ENCODE results near the gene NKD1.

Gene NKD1

GRCh38 chr16:50599494-50599893 is 51.3 kb downstream of the NKD1 start:
- DNase-seq (ENCODE audit: low read depth, low spot score) = no peak

GRCh38 chr16:50600582-50601283 is 52.5 kb downstream of the NKD1 start:
- DNase-seq (ENCODE audit: low read depth, low spot score) = no peak

- DNase-seq (ENCODE audit: low read depth, low spot score) = no peak
These were observed 53.1 kb downstream of the NKD1 start for GRCh38 chr16:50601341-50601740.

DNA sequence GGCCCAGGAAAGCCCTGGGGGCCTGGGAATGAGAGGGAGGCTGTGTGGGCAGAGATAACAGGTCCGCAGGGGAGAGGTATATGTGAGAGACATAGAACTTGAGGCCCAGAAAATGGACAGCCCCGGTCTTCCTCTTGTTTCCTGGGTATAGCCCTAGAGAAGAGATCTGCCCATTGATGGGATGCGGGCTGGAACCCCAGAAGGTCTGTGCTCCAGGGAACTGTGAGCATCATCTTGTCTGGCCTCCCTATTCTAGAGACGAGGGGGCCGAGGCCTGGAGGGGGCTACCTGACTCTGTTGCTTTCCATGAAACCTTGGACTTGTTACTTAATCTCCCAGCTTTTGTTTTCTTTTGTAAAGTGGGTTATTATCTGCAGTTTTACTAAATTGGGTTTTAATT is 53.9 kb downstream of the NKD1 start:
- DNase-seq (ENCODE audit: low read depth, low spot score) = no peak

DNA sequence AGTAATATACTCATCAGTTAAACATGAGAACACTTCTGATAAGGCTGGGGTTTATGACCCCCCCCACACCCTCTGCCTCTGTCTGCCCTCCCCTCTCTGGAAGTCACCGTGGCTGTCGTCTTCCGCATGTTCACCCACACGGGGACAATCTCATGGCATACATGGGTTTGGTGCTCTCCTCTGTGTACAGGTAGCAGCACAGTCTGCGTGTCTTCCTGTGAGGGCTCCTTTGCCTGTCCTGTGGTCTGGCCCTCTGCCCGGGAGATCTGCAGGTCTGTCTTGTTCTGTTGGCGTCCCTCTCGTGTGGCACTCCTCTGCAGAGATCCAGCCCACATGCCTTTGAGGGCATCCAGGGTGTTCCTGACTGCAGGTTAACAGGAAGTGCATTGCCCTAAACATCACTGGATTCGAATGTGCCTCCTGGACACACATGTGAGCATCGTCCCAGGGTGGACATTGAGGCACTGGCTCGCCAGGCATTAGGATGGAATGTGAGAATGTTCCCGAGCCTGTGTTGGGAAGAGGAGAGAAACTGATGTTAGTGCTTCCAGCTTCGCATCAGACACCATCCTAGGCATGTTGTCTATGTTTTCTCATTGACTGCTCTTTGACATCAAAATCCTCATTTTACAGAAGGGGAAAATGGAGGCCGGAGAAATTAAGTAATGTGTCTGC is 54.5 kb downstream of the NKD1 start:
- no peak for DNase-seq (ENCODE audit: low read depth, low spot score)

DNA sequence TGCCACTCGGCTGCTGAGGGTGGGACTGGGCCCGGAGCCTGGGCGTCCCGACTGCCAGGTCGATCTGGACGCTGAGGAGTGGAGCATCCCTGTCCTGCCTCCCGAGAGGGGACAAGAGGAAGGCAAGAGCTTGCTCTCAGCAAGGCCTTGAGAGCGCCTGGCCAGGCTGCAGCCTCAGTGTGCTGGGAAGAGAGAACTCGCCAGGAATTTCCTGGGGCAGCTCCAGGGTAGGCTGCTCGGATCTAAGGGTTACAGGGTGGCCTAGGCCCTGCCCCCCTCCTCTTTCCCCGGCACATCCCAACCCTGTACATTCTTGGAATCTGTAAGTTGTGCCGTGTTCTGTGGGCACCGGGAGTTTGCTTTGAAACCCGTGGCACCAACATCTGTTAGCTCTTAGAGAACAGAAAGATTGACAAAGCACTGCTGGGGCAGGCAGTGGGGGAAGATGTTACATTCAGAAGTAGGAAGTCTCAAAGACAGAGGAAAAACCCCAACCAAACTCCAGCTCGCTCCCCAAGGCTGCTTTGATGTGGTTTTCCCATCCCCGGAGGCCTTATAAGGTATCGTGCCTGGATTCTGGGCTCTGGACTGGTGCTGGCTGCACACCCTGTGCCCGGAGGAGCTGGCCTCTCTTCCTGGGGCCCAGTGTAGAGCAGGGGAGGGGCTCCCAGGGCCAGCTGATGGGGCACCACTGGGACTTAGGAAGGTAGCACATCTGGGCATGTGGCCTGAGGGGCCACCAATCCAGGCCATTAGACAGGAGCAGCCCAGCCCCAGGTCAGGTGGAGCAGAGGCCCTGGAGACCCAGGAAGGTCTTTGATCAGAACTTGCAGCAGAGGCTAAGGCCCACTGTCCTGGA is 55.2 kb downstream of the NKD1 start:
- DNase-seq (ENCODE audit: low read depth, low spot score) = no peak

DNA sequence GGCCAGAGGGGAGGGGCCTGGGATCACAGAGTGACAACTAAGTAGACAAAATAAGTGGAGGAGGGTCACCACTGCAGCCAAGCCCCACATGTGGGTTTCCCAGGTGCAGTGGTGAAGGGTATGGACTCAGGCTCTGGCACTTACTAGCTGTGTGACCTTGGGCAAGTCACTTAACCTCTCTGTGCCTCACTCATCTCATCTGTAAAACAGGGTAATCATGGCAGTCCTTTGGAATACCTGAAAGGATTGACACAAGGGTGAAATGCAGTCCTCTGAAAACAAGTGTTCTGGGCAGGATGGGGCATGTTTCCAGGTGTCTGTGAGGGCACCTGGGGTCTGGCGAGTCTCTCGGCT is 55.8 kb downstream of the NKD1 start:
- DNase-seq (ENCODE audit: low read depth, low spot score) = no peak

DNA sequence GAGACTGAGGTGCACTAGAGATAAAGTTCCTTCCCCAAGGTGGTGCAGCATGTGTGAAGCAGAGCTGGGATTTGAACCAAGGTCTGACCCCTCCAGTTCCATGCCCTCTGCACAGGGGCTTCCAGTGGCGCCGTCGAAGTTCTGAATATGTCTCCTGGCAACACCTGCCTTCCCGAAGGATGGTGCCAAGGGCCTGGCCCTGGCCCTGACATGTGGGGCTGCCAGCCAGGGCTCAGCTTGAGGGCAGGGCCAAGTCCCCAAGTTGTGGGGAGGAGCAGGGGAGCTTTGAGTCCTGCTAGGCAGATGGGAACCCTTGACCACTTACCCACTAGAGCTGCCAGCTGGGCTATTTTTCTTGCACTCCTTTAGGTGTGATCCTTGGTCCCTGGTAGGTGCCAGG is 56.4 kb downstream of the NKD1 start:
- DNase-seq (ENCODE audit: low read depth, low spot score) = no peak

DNA sequence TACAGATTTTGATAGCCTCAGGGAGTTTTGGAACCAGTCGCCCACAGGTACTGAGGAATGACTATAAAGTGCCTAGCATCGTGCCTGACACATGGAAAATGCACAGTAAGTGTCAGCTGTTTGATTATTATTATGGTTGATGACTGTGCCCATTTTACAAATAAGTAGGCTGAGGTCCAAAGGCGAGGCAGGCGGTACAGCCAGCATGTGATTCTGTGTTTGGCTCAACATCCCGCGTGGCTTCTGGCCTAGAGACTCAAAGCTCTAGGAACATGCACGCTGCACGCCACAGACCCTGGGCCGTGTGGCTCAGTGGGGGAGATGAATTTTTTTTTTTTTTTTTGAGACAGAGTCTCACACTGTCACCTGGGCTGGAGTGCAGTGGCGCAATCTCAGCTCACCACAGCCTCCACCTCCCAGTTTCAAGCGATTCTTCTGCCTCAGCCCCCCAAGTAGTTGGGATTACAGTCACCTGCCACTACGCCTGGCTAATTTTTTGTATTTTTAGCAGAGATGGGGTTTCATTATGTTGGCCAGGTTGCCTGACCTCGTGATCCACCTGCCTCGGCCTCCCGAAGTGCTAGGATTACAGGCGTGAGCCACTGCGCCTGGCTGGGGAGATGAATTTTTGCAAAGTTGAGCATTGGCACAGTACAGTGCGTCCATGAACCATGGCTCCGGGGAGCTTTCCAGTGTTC is 57.7 kb downstream of the NKD1 start:
- DNase-seq (ENCODE audit: low read depth, low spot score) = no peak

DNA sequence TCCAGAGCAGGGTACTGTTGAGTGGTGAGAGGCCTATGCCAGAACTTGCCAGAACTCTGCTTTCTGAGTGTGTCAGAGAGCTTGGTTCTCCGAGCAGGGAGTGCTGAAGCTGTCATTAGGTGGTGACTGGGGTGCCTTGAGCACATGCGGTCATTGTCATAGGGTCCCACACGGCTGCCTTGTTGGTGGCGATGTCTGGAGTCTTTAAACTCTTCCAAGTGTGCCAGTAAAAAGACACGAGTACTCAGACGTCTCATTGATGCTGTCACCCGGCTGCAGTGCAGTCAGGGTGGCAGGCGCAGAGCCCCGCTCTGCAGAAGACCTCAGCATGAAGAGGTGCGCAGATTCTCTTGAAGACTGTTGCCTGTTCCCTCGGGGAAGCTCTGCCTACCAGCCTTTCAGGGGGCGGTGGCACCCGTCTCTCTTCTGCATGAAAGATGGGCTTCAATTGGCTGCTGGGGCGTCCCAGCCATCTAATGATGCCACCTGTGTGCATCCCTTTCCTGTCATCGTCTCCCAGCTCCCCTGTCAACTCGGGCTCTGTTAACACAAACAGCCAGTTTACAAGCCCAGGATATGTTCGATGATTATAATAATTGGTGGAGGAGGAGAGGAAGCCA is 58.3 kb downstream of the NKD1 start:
- no peak for DNase-seq (ENCODE audit: low read depth, low spot score)

DNA sequence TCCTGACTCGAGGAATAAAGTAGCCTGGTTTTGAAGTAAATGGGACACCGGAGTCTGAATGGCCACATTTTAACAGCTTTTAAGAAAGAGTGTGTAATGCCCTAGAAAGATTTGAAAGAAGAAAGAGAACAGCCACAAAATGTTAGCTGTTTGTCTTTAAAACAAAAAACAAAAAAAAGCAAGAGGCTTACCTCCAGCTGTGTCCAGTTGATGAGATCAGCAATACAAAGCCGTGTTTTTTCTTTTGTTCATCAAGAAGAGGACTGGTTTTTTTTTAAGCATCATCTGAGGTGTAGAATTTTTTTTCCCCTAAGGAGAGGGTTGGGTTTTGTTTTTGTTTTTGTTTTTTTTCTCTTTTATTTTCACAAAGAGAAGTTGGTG is 58.8 kb downstream of the NKD1 start:
- no peak for DNase-seq (ENCODE audit: low read depth, low spot score)

DNA sequence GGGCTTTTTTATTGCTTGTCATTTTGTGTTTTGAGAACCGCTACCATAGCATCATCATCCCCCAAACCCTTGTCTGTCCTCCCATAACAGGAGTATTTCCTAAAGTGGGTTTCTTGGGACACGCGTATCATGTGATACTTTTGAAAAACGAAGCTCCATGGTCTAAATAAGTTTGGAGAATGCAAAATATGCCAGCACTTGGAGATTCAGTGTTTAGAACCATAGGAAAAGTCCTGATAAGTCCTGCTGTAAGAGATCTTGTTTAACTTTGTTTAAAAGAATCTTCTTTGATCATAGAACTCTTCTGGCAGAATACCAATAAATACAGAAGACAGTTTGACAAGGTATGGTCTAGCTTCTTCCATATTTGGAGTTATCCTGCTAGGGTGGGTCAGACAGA is 59.3 kb downstream of the NKD1 start:
- no peak for DNase-seq (ENCODE audit: low read depth, low spot score)

DNA sequence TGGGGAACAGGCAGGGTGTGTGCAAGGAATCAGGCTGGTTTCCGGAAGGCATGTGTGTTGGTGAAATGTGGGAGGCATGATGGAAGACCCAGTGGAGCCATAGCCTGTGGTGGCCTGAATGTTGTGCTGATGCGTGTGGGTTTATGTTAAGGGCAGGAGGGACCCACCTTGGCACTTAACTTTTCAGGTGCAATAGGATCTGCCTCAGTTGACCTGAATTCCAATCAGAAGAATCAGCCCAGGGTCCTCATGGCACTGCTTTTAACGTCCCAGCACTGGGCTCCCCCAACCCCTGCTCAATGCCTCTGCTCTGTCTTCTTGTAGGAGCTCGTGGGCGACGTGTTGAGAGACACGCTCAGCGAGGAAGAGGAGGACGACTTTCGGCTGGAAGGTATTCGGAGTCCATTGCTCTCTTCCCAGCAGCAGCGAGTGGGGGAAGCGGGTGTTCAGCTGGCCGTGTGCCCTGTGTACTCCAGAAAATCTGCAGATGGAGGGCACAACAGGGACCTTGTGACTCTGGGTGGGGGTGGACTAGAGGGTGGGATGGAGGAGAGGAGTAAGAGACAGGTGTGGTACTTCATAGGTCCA is 59.9 kb downstream of the NKD1 start:
- DNase-seq (ENCODE audit: low read depth, low spot score) = no peak

GRCh38 chr16:50609049-50609448 is 60.9 kb downstream of the NKD1 start:
- DNase-seq (ENCODE audit: low read depth, low spot score) = no peak

- DNase-seq (ENCODE audit: low read depth, low spot score) = no peak
These were observed 61.3 kb downstream of the NKD1 start for GRCh38 chr16:50609471-50609870.

- DNase-seq (ENCODE audit: low read depth, low spot score) = no peak
These were observed 62.4 kb downstream of the NKD1 start for GRCh38 chr16:50610331-50611262.

- DNase-seq (ENCODE audit: low read depth, low spot score) = no peak
These were observed 63.2 kb downstream of the NKD1 start for GRCh38 chr16:50611332-50611934.

DNA sequence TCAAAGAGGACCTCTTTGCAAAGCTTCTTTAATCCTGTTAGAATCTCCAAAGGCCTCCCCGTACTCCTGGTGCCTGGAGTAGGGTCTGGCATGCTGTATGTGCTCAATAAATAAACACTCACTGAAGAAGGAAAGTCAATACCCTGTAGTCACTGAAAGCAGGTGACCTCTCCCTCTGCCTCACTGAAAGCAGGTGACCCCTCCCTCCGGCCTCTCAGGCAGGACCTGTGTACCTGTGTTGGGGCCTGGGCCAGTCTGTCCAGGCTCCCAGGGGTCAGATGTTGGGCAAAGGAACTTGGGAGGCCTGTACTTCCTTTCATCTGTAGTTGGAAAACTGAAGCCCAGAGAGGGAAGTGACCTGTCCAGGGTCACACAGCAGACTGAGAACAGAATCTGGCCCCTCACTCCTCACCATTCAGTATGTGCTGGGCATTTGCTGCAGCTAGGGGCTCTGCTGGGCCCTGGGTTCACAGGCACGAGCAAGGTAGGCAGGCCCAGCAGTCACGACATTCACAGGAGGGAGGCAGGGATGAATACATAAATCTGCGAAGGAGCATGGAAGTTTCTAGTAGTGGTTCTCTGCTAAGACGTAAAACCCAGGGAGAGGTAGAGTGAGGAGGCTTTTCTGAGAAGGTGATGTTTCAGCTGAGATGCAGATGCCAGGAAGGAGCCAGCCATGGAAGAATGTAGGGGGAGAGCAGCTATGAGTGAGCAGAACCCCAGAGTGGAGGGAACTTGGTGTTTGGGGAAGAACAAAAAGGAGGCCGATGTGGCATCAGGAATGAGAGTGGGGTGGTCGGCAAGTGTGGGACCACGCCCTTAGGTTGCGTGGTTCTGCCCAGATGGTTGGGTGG is 64.0 kb downstream of the NKD1 start:
- DNase-seq (ENCODE audit: low read depth, low spot score) = no peak

GRCh38 chr16:50612849-50613198 is 64.6 kb downstream of the NKD1 start:
- no peak for DNase-seq (ENCODE audit: low read depth, low spot score)

Data from iPS DF 19.7 (cell line).